Activated naive CD4-positive, alpha-beta T cell treated with anti-CD3 and anti-CD28 coated beads, Interleukin-2, amount 50 U/mL, for 16 hours (primary cell): Measurements from ENCODE around the gene ALPG.
"Not testable (repeated sequence)": the region's sequence is repeated elsewhere in the genome, so short reads cannot be mapped to it uniquely, and the experiment has no call there.

ENCODE experiments used
- DNase-seq: peaks from one replicate; pipeline ENCODE4 v3.0.0-alpha.2; 2020

ALPG gene

DNA sequence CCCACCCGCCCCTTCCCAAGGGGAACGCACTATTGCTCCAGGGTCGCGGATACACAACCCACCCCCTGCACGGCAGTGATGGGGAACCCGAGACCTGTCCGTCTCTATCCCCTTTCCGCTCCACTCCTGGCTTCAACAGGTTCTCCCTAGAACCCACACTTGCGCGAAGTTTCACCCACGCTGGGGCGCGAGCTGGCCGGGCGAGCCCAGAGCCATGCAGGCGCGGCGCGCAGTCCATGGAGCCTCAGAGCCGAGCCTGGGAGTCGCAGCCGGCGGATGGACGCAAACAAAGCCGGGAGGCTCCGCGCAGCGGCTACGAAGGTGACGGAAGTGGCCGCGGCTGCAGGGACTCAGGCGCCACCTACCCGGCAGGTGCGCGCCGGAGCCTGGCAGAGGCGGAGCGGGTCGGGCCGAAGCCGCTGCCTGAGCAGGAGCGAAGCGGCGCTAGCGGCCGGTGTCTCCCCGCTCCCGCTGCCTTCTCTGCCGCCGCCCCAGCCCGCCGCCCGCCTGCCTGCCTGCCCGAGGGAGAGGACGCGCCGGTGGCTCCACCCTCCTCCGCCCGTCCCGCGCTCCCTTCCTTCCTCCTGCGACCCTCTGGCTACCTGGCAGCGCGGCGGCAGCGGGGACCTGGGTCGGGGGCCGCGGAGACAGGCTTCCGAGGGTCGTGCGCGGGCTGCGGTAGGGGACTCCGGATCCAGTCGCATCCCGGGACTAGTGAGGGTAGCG is 14.0 kb downstream of the ALPG start:
- DNase-seq = peak; percentile 26

DNA sequence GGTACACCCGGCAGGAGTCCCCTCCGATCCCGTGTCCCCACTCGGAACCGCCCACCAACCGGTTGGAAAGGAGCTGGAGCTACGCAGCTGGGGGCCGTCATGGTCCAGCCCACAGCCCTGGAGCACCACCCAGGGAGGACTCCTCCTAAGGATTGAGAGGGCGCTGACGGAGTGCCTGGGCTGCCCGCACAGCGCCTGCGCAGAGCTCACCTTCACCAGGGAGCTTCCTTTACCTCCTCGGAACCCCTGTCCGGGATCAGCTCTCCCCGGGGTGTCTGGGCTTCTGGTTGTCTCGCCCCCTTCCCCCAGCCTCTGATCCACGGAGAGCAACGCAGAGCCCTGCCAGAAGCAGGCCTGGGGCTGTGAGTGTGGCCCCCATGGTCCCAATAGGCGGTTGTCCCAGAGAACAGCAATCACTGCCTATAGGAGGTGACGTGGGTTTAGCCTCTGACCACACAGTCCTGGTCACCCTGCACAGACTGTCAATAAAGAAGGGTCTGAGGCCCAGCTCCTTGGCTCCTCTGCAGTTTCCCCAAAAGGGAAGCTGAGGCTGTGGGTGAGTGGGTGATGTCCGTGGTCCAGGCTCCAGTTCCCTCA is 14.6 kb downstream of the ALPG start:
- no peak for DNase-seq

DNA sequence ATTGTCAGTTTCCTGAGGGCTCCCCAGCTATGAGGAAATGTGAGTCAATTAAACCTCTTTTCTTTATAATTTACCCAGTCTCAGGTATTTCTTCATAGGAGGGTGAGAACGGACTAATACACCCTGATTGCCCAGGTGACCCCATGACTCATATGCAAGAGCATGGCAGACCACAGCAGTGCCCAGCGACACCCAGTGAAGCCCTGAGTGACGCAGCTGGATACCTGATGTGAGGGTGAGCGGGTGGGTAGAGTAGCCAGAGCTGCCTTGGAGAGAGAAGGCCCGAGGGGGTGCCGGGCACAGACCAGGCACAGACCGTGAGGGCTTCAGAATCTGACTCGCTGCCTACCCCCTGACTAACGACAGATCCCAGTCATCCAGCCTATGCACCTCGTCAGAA is 15.4 kb downstream of the ALPG start:
- DNase-seq = no peak

DNA sequence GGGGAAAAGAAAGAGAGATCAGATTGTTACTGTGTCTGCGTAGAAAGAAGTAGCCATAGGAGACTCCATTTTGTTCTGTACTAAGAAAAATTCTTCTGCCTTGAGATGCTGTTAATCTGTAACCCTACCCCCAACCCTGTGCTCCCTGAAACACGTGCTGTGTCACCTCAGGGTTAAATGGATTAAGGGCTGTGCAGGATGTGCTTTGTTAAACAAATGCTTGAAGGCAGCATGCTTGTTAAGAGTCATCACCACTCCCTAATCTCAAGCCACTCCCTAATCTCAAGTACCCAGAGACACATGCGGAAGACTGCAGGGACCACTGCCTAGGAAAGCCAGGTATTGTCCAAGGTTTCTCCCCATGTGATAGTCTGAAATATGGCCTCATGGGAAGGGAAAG is 16.4 kb downstream of the ALPG start:
- not testable (repeated sequence) for DNase-seq

DNA sequence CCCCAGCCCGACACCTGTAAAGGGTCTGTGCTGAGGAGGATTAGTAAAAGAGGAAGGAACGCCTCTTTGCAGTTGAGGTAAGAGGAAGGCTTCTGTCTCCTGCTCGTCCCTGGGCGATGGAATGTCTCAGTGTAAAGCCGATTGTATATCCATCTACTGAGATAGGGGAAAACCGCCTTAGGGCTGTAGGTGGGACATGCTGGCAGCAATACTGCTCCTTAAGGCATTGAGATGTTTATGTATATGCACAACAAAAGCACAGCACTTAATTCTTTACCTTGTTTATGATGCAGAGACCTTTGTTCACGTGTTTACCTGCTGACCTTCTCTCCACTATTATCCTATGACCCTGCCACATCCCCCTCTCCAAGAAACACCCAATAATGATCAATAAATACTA is 16.8 kb downstream of the ALPG start:
- DNase-seq = not testable (repeated sequence)

DNA sequence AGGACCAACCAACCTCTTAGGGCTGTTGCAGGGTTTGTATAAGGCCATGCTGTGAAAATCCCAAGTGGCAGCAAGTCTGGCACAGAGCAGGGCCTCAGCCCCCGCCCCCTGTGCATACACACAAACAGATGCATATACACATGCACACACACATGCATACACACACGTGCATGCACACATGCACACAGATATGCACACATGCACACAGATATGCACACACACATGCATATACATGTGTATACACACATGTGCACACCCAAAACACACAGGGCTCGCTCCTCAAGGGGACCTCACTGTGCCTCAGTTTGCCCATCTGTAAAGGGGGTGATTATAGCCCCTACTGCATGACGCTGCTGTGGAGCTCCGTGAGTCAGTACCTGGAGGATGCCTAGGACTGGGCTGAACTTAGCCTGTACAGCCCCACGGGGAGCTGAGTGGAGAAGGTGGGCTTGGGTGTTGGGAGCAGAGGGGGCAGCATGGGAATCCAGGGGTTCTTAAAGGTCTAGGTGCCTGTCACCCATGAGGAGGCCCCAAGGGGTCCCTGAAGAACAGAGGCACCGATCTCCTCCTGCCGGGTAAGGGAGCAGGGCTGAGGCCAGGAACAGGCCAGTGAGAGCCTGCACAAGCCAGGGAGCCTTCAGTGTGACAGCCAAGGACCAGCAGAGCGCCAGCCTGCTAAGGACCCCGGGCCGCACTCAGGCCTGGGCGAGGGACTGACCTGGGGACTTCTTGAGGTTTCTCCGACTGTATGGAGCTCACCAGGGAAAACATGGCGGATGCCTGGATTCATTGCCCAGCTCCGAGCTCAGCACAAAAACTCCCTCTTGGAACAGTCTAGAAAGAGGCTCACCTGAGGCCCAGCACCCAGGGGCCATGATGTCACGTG is 25.3 kb downstream of the ALPG start:
- DNase-seq = no peak

DNA sequence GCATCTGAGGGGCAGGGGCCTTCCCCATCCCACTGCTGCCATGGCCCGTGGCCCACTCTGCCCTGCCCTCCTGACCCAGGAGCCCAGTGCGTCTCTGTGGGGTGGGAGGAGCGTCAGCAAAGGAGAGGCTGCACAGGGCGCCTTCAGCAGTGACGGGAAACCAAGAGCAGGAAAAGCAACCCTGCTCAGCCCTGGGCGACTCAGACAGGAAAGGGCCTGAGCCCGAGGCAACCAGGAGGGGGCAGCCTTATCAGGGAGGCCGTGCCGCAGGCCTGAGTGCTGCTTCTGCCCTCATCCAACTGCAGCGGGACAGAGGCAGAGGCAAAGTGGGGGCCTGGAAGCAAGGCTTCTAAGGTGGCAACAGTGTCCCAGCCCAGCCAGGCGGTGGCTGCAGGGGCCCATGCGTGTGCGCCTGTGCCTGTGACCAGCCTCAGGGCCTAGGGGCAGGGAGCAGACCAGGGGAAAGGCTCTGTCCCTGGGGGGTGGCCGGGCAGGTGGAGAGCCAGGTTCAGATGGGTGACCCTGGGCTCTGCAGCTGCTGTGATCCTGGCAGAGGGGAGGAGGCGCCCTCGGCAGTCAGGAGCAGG is 26.0 kb downstream of the ALPG start:
- DNase-seq = no peak

DNA sequence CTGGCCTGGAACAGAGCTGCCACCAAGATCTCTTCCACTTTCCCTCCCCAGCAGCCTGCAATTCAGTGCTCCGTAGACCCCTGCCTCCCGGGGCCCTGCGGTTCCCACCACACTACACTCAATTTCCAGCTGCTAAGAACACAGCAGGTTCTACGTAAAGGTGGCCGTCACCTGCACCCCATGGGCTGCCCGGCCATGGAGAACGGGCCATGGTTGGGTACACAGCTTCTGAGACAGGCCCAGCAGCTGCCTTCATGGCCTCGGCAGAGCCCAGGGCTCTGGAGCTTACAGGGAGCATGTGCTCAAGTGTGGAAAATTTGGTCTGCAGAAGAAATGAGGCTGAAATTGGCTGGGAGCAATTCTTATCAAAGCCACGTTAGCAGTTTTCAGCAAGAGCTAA is 27.0 kb downstream of the ALPG start:
- DNase-seq = not testable (repeated sequence)

DNA sequence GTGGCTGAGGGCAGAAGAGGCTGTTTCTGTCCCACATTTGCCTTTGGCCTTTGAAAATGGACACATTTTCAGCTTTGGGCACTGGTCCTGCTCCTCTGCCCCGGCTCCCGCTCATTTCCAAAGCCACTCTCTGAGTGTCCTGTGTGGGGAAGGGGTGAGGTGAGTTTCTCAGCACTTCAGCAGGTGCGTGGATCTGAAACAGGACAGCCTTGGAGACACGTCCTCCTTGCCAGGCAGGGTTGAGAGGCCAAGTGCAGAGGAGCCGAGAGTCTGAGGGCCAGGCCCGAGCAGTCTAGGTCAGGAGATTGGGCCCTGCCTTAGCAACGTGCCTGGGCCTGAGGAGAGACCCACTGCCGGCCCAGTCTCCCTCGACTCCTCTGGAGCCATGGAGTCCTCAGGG is 27.4 kb downstream of the ALPG start:
- DNase-seq = no peak

DNA sequence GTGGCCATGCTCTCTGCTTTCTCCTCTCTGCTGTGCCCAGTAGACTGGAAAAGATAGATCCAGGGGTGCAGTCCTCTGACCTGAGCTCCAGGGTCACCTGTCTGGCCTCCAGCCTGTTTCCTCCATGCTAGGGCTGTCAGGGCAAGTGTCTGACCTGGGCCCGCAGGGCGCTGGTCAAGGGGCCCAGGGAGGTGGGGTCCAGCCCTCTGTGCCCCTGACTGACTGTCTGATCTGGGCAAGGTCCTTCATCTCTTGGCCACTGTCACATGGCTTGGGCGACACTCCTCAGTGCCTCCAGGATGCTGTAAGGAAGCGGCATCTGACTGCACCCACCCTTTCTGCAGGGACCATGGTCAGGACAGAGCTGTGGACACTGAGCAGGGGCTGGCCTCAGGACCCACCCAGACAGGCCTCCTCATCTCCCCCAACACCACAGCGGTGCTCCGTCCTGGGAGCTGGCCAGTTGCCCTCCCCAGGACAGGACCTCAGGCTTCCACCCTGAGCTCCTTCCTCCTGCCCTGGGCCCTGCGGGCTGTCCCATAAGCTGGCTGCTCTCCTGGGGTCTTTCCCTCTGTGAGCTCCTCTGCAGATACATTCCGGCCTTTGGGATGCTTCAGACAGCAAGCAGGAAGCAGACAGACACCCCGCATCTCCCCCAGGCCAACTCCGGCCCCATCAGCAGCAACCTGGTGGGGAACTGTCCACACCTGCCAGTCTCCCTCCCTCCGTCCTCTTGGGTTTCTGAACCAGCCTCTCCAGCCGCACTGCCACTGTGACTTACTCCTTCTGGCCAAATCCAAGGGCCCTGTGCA is 28.1 kb downstream of the ALPG start:
- no peak for DNase-seq

DNA sequence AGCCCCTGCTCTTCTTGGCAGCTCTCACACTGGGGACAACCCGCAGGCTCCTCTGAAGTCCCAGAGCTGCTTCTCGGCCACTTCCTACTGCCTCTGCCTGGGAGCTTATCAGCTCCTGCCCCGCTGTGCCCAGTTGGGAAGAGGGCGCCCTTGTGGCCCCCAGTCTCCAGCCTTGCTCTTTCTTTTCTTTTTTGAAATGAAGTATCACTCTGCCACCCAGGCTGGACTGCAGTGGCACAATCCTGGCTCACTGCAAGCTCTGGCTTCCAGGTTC is 28.7 kb downstream of the ALPG start:
- DNase-seq = no peak

DNA sequence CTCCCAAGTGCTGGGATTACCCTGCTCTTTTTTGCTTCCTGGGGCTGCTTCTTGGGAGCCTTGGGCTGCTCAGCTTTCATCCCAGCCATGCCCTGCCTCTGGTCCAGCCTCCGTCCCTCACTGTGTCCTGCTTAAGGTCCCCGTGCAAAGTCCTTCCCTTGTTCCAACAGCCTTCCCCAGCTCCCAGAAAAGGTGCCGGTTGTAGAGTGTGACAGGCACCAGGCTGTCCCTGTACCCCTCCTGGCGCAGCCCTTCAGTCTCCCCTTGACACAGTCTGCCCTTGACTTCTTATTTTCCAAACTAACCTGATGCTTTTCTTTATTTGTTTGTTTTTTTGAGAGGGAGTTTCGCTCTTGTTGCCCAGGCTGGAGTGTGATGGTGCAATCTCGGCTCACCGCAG is 29.2 kb downstream of the ALPG start:
- DNase-seq = no peak

DNA sequence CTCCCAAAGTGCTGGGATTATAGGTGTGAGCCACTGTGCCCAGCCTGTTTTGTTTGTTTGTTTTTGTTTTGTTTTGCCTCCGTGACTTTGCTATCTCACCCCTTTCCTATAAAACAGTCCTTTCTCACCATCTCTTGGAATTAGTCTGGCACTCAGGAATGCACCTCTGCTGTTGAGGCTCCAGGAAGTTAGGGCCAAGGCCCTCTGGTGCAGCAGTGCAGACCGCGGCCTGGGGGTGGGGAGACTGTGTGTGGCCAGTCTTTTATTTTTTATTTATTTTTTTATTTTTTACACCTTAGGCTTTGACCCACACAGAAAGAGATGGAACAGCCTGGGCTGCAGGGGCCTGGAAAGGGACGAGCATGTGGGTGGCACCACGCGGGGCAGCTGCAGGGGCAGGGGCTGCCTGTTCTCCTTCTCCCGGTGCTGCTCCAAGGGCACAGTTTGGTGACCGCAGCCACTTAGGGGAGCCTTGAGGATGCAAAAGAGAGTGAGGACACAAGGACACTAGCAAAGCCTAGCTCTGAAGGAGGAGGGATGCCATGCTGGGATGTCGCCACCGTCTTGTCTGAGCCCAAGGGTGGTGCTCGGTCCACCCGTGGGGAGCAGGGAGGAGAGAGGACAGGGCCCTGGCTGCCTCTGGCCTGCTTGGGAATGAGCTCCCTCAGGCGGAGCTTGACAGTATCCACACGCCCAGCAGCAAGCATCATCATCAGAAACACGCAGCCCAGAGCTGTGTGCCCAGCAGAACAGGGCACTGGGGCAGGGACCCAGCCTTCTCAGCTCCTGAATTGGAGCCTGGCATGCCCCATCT is 29.9 kb downstream of the ALPG start:
- DNase-seq = no peak

DNA sequence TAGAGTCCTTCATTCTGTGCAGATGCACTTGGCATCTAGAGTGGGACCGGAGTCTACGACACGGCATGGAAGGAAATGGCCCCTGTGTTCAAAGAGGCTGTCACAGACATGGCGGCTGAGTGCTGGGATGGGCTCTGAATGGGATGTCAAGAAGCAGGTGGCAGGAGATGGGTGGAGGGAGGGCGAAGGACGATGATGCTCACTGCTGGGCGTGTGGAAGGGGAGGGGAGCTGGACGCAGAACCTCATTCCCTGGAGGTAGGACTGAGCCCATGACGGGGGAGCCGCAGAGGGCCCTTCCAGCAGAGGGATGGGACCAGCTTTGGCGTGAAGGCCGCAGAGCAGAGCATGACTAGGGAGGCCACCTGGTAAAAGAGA is 30.5 kb downstream of the ALPG start:
- DNase-seq = no peak

DNA sequence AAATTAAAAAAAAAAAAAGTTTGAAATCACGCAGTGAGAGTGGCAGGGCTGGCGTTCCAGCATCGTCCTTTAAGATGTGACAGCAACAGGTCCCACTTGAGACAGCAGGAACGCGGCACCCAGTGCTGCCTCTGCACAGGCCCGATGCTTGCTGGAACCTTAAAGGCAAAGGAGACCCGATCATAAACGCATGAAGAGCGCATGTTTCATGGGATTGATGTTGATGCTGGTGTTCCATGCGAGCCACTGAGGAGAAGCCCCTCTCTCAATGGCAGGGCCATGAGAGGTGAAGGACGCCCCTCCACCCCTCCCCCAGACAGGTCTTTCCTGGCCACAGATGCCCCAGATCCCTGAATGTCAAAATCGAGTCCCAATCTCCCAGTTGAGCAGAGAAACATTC is 31.4 kb downstream of the ALPG start:
- no peak for DNase-seq

DNA sequence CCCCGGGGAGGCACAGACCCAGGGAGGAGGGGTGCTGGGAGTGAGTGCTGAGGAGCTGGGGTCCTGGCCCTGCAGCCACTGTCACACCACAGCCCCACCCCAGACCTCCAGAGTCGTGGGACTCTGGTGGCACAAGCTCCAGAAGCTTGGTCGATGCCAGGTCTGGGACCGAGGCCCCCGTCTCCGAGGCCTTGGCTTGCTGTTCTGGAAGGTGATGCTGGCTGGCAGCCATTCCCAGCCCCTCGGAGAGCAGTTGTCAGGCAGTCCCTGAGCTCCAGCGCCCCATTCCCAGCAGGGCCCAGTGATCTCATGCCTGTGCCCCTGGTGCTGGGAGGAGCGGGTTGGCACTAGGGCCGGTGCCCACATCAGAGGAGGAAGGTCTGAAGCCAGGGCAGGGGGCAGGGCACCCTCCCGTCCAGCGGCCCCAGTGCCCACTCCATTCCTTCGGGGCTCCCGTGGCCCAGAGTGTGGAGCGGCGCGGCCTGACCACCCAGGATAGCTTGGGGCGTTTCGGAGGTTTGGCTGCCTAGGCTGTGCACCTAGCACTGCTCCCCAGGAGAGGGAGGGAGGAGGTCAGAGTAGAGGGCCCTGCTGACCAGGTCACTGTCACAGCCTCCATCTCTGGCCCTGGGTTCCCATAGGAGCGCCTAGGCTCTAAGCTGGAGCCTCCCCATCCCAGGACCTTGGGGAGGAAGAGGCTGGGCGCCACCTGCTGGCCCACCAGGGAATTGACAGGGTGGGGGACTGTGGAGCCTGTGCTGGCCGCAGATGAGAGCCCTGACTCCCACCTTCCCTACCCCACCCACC is 32.5 kb downstream of the ALPG start:
- DNase-seq = peak; percentile 49

DNA sequence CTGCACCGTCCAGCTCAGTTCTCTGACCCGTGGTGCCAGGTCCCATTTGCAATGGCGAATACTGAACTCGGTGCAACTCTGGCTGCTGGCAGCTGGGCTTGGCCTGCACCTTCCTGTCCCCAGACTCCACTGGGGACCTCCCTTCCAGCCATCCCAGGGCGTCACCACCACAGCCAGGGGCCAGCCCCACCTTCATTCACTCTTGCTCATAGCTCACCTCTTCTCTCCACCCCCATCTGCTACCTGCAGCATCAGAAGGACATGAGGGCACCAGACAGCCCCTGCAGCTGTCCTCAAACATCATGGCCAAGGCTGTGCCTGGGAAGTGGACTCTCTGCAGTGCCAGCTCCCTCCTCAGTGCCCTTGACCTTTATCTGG is 33.1 kb downstream of the ALPG start:
- no peak for DNase-seq

DNA sequence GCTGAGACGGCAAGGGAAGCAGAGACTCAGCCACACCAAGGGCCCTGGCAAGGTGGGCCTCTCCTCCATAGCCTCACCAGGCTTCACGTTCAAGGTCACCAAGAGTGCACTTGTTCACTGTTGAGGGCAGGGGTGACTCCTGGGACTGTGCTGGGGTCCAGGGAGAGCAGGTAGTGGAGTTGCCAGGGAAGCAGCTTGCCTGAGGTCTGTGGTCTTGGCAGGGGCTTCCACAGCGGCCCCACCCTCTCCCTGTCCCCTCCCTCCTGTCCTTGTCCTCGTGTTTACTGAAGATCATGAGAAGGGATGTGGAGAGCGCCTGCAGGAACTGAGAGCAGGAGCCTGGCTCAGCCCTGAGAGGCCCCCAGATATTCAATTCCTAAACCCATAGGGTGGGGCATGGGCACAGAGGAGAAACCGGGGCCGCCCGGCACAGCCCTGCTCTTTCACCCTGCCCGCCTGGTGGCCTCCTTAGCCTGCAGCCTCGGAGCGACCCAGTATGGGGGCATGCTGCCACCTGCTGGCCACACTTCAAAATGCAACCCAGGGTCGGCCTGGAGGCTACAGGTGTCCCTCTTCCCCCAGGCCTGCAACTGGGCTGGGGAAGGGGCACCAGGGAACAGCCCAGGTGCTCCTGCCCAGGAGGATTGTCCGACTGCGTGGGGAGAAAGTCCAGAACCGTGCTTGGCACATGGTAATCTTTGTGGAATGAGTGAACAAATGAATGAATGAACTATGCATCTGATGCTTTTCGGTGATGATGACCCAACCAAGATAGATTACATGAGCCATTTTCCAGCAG is 33.8 kb downstream of the ALPG start:
- peak; percentile 88 for DNase-seq

DNA sequence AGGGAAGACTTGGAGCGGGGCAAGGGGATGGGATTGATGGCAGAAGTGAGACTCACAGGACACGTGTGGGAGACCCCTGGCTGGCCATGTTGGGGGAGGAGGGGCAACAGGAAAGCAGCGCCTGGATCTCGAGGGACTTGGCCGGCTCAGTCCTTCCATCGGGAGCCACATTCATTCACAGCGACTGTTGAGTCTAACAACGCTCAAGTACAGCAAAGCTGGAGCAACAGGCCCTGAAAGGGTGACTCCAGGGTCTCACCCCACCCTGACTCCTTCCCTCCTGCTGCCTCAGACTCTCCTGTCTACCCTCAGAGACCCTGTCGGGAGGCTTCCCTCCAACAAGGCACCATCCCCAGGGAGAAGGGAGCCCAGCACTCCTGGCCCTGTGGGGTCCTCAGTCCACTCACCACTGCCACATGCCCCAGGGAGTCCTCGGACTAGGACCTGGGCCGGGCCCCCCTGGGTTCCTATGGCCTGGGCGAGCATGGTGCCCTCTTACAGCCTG is 34.6 kb downstream of the ALPG start:
- no peak for DNase-seq

DNA sequence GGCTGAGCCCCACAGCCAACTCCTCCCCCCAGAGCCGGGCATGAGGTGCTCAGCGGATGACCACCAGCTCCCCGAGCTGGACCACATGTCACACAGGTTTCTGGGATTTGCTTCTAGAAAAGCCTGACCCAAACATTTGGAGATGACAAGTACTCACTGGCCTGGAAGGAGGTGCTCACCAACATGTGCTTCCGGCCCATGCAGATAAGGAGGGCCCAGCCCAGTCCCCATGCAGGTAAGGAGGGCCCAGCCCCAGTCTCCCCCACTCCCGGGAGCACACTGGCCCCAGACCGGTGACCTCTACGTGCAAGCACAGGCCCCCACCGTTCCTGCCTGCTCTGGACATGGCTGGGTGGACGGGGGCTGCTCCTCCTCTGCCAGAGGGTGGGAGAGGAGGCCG is 35.3 kb downstream of the ALPG start:
- DNase-seq = not testable (repeated sequence)
